GM23338 (cell line): ENCODE measurements around the gene SESN2. TPM values are rescaled to one million over a fixed set of nuclear protein-coding genes. Genes with fewer than 3 reads are reported as not detected.

Source experiments
- ATAC-seq: fragments of 200-7000 bp; cut with Tn5 transposase; 3 replicates; pipeline ENCODE4 v1.9.1; 2020
- DNase-seq: peaks from one replicate; pipeline ENCODE4 v3.0.0-alpha.2; 2015; ENCODE audit warnings: low spot score
- H2AFZ ChIP-seq: fragments of 200-600 bp; sonication (generic); 2 replicates; pipeline ENCODE4 v1.8.0; 2016; ENCODE audit warnings: antibody characterized with exemption, mild to moderate bottlenecking, moderate library complexity
- H3F3A ChIP-seq: fragments of 200-600 bp; sonication (generic); replicated peaks from 2 replicates; pipeline ENCODE4 v1.8.0; 2017; ENCODE audit warnings: antibody characterized with exemption, mixed run types, low read depth
- H3K27ac ChIP-seq: fragments of 200-600 bp; sonication (generic); 2 replicates; pipeline ENCODE4 v1.6.1; 2016; ENCODE audit warnings: low read depth
- H3K27me3 ChIP-seq: fragments of 200-600 bp; sonication (generic); 2 replicates; pipeline ENCODE4 v1.8.0; 2016; ENCODE audit warnings: mild to moderate bottlenecking, mixed run types, moderate library complexity; ENCODE audit not compliant: insufficient read depth
- H3K36me3 ChIP-seq: fragments of 200-600 bp; sonication (generic); 2 replicates; pipeline ENCODE4 v1.8.0; 2016; ENCODE audit warnings: mild to moderate bottlenecking; ENCODE audit not compliant: insufficient read depth
- H3K4me1 ChIP-seq: fragments of 200-600 bp; sonication (generic); 2 replicates; pipeline ENCODE4 v1.8.0; 2016; ENCODE audit warnings: mild to moderate bottlenecking, moderate library complexity; ENCODE audit not compliant: insufficient read depth
- H3K4me2 ChIP-seq: fragments of 200-600 bp; sonication (generic); 2 replicates; pipeline ENCODE4 v1.7.1; 2017; ENCODE audit warnings: mixed run types
- H3K4me3 ChIP-seq: fragments of 200-600 bp; sonication (generic); 2 replicates; pipeline ENCODE4 v1.6.1; 2016; ENCODE audit warnings: mixed run types
- H3K79me2 ChIP-seq: fragments of 200-600 bp; sonication (generic); replicated peaks from 2 replicates; pipeline ENCODE4 v1.8.0; 2017; ENCODE audit warnings: mild to moderate bottlenecking; ENCODE audit not compliant: insufficient read depth
- H3K9me2 ChIP-seq: fragments of 200-600 bp; sonication (generic); 2 replicates; pipeline ENCODE4 v1.8.0; 2017; ENCODE audit not compliant: insufficient read depth
- H4K20me1 ChIP-seq: fragments of 200-600 bp; sonication (generic); replicated peaks from 2 replicates; pipeline ENCODE4 v1.8.0; 2017; ENCODE audit warnings: mild to moderate bottlenecking; ENCODE audit not compliant: insufficient read depth
- H3K27ac Mint-ChIP-seq: 2 replicates; pipeline ENCODE4 v1.8.0; 2020; ENCODE audit warnings: inconsistent platforms, mild to moderate bottlenecking, moderate library complexity, mixed read lengths
- H3K27me3 Mint-ChIP-seq: 3 replicates; pipeline ENCODE4 v1.8.0; 2022; ENCODE audit warnings: low read depth, mild to moderate bottlenecking, moderate library complexity, mixed read lengths, inconsistent platforms; ENCODE audit not compliant: insufficient read depth, poor library complexity
- H3K36me3 Mint-ChIP-seq: 3 replicates; pipeline ENCODE4 v1.8.0; 2021; ENCODE audit warnings: low read depth, mild to moderate bottlenecking, inconsistent platforms, moderate library complexity, mixed read lengths
- H3K4me1 Mint-ChIP-seq: 3 replicates; pipeline ENCODE4 v1.8.0; 2020; ENCODE audit warnings: mild to moderate bottlenecking, inconsistent platforms, mixed read lengths
- H3K4me3 Mint-ChIP-seq: 3 replicates; pipeline ENCODE4 v1.8.0; 2021; ENCODE audit warnings: moderate library complexity, mild to moderate bottlenecking, inconsistent platforms, mixed read lengths
- H3K9me3 Mint-ChIP-seq: 3 replicates; pipeline ENCODE4 v1.8.0; 2020; ENCODE audit warnings: moderate library complexity, mild to moderate bottlenecking, inconsistent platforms, mixed read lengths
- CREB1 ChIP-seq: fragments of 250-450 bp; sonication (Bioruptor Pico); IDR thresholded peaks from 2 replicates; pipeline ENCODE4 v1.5.0; 2020; ENCODE audit warnings: low read depth, mild to moderate bottlenecking, moderate library complexity
- EZH2 ChIP-seq: fragments of 200-600 bp; sonication (generic); IDR thresholded peaks from one replicate; pipeline ENCODE4 v1.8.0; 2017; ENCODE audit warnings: antibody characterized with exemption, mild to moderate bottlenecking, low read depth; ENCODE audit not compliant: unreplicated experiment
- EZH2phosphoT487 ChIP-seq: fragments of 200-600 bp; sonication (generic); IDR thresholded peaks from one replicate; pipeline ENCODE4 v1.8.1; 2018; ENCODE audit warnings: antibody characterized with exemption; ENCODE audit not compliant: unreplicated experiment
- JUNB ChIP-seq: IDR thresholded peaks from one replicate; pipeline ENCODE4 v1.6.1; 2016; ENCODE audit warnings: antibody characterized with exemption; ENCODE audit not compliant: unreplicated experiment
- NANOG ChIP-seq: IDR thresholded peaks from 2 replicates; pipeline ENCODE4 v1.6.1; 2016; ENCODE audit warnings: antibody characterized with exemption, borderline replicate concordance
- STAT1 ChIP-seq: IDR thresholded peaks from one replicate; pipeline ENCODE4 v1.6.1; 2016; ENCODE audit warnings: antibody characterized with exemption; ENCODE audit not compliant: unreplicated experiment
- ZNF114 ChIP-seq: fragments of 250-450 bp; sonication (Bioruptor Pico); IDR thresholded peaks from 2 replicates; pipeline ENCODE4 v1.5.0; 2020; ENCODE audit warnings: mild to moderate bottlenecking, moderate library complexity
- ZNF331 ChIP-seq: fragments of 250-450 bp; sonication (Bioruptor Pico); IDR thresholded peaks from 2 replicates; pipeline ENCODE4 v1.5.0; 2020; ENCODE audit warnings: low read depth, mild to moderate bottlenecking, moderate library complexity
- polyA plus RNA-seq: library from polyadenylated mRNA; unstranded; fragments of >200 nt; fragmentation: Nextera tagmentation; extraction: Ambion mirVana; gene quantifications from 2 replicates; pipeline ENCODE4 v1.2.1, GENCODE V29; 2016
- total RNA-seq: library from RNA; depleted of rRNA; stranded (reverse); fragments of >200 nt; shearing (Covaris generic); gene quantifications from 2 replicates; pipeline ENCODE4 v1.2.3, GENCODE V29; 2014
- TF ChIP-seq, protein P1 (sequence below): IDR thresholded peaks from one replicate; pipeline ENCODE4 v1.6.1; 2018; ENCODE audit warnings: antibody characterized with exemption; ENCODE audit not compliant: unreplicated experiment
- TF ChIP-seq, protein P2 (sequence below): fragments of 250-450 bp; sonication (Bioruptor Pico); IDR thresholded peaks from 2 replicates; pipeline ENCODE4 v1.5.0; 2020; ENCODE audit warnings: mild to moderate bottlenecking, moderate library complexity

The SESN2 gene
- total and polyA plus RNA-seq, 2 experiments from 2014 or later, result 22.8 to 52.1 TPM

DNA sequence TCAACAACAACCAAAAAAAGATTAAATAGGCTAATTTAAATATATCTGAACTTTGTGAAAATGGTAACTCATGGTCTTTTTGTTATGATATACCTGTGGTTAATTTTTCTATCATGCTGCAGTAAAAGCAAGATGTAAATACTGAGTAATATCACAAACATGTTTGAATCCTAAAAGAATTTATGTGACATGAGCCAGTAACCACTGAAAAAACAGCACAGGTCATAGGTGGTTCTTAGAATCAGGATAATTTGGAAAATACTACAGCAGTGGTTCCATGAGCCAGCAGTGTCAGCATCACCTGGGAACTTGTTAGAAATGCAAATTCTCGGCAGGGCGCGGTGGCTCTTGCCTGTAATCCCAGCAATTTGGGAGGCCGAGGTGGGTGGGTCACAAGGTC lies 19.3 kb upstream of the SESN2 start (continued):
- TF ChIP-seq, protein P1, sequence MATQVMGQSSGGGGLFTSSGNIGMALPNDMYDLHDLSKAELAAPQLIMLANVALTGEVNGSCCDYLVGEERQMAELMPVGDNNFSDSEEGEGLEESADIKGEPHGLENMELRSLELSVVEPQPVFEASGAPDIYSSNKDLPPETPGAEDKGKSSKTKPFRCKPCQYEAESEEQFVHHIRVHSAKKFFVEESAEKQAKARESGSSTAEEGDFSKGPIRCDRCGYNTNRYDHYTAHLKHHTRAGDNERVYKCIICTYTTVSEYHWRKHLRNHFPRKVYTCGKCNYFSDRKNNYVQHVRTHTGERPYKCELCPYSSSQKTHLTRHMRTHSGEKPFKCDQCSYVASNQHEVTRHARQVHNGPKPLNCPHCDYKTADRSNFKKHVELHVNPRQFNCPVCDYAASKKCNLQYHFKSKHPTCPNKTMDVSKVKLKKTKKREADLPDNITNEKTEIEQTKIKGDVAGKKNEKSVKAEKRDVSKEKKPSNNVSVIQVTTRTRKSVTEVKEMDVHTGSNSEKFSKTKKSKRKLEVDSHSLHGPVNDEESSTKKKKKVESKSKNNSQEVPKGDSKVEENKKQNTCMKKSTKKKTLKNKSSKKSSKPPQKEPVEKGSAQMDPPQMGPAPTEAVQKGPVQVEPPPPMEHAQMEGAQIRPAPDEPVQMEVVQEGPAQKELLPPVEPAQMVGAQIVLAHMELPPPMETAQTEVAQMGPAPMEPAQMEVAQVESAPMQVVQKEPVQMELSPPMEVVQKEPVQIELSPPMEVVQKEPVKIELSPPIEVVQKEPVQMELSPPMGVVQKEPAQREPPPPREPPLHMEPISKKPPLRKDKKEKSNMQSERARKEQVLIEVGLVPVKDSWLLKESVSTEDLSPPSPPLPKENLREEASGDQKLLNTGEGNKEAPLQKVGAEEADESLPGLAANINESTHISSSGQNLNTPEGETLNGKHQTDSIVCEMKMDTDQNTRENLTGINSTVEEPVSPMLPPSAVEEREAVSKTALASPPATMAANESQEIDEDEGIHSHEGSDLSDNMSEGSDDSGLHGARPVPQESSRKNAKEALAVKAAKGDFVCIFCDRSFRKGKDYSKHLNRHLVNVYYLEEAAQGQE, result no peak
- no peak for TF ChIP-seq JUNB
- no peak for TF ChIP-seq ZNF114 (CRISPR knock-in tag)
- no peak for TF ChIP-seq CREB1
- TF ChIP-seq NANOG, result no peak
- TF ChIP-seq STAT1, result no peak

DNA sequence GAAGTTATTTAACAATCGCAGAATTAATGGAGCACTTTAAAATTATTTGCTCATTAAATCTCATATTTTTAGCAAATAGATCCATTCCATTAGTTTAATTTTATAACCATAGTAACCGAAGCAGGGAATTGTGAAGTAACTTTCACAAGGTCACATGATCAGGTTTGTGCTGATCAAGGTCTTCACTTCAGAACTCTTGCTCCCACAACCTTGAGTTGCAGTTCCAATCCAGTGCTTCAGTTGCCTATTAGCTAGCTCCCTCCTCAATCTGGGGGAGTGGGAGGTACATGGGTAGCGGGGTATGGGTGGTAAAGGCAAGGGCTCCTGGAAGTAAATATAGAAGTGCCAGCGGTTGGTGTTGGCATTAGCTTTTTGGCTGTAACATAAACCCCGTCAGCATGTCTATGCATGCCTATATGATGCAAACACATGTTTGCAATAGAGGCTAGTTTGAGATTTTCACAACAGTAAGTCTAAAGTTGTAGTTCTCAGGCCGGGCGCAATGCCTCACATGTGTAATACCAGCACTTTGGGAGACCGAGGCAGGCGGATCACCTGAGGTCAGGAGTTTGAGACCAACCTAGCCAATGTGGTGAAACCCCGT lies 17.6 kb upstream of the SESN2 start:
- DNase-seq (no peak), ATAC-seq (no peak)
- H3K4me3 ChIP-seq, result no peak overlapping the region
- no peaks in the 10 kb centered on the region for H3K27me3 Mint-ChIP-seq
- H3K36me3 ChIP-seq, result no peaks in the 10 kb centered on the region
- peaks cover 4% of the 10 kb centered on the region; the same call in 2 of the 3 replicates for H3K4me1 Mint-ChIP-seq
- no peak overlapping the region for H3K27ac Mint-ChIP-seq
- H3K9me3 Mint-ChIP-seq, result no peaks in the 10 kb centered on the region; the same call in 2 of the 3 replicates
- 0 out of 2 replicates have a peak, but pooled peaks cover 8% of the 10 kb centered on the region for H4K20me1 ChIP-seq
- no peak overlapping the region for H3K4me2 ChIP-seq
- H3F3A ChIP-seq, result no peaks in the 10 kb centered on the region; the same call in 1 of the 2 replicates
- no peak overlapping the region for H2AFZ ChIP-seq
- H3K27me3 ChIP-seq, result no peaks in the 10 kb centered on the region
- H3K27ac ChIP-seq, result peak overlapping the region; percentile 74; the same call in 1 of the 2 replicates
- peaks cover 11% of the 10 kb centered on the region; the same call in 2 of the 3 replicates for H3K36me3 Mint-ChIP-seq
- H3K4me1 ChIP-seq, result peaks cover 9% of the 10 kb centered on the region
- H3K9me2 ChIP-seq, result no peaks in the 10 kb centered on the region
- no peak overlapping the region for H3K4me3 Mint-ChIP-seq
- H3K79me2 ChIP-seq, result peaks cover 14% of the 10 kb centered on the region
- no peak for TF ChIP-seq EZH2phosphoT487
- TF ChIP-seq ZNF331, result no peak
- TF ChIP-seq EZH2, result no peak
- no peak for TF ChIP-seq STAT1
- no peak for TF ChIP-seq ZNF114 (CRISPR knock-in tag)
- TF ChIP-seq, protein P1, result no peak
- no peak for TF ChIP-seq JUNB
- no peak for TF ChIP-seq NANOG
- TF ChIP-seq, protein P2, sequence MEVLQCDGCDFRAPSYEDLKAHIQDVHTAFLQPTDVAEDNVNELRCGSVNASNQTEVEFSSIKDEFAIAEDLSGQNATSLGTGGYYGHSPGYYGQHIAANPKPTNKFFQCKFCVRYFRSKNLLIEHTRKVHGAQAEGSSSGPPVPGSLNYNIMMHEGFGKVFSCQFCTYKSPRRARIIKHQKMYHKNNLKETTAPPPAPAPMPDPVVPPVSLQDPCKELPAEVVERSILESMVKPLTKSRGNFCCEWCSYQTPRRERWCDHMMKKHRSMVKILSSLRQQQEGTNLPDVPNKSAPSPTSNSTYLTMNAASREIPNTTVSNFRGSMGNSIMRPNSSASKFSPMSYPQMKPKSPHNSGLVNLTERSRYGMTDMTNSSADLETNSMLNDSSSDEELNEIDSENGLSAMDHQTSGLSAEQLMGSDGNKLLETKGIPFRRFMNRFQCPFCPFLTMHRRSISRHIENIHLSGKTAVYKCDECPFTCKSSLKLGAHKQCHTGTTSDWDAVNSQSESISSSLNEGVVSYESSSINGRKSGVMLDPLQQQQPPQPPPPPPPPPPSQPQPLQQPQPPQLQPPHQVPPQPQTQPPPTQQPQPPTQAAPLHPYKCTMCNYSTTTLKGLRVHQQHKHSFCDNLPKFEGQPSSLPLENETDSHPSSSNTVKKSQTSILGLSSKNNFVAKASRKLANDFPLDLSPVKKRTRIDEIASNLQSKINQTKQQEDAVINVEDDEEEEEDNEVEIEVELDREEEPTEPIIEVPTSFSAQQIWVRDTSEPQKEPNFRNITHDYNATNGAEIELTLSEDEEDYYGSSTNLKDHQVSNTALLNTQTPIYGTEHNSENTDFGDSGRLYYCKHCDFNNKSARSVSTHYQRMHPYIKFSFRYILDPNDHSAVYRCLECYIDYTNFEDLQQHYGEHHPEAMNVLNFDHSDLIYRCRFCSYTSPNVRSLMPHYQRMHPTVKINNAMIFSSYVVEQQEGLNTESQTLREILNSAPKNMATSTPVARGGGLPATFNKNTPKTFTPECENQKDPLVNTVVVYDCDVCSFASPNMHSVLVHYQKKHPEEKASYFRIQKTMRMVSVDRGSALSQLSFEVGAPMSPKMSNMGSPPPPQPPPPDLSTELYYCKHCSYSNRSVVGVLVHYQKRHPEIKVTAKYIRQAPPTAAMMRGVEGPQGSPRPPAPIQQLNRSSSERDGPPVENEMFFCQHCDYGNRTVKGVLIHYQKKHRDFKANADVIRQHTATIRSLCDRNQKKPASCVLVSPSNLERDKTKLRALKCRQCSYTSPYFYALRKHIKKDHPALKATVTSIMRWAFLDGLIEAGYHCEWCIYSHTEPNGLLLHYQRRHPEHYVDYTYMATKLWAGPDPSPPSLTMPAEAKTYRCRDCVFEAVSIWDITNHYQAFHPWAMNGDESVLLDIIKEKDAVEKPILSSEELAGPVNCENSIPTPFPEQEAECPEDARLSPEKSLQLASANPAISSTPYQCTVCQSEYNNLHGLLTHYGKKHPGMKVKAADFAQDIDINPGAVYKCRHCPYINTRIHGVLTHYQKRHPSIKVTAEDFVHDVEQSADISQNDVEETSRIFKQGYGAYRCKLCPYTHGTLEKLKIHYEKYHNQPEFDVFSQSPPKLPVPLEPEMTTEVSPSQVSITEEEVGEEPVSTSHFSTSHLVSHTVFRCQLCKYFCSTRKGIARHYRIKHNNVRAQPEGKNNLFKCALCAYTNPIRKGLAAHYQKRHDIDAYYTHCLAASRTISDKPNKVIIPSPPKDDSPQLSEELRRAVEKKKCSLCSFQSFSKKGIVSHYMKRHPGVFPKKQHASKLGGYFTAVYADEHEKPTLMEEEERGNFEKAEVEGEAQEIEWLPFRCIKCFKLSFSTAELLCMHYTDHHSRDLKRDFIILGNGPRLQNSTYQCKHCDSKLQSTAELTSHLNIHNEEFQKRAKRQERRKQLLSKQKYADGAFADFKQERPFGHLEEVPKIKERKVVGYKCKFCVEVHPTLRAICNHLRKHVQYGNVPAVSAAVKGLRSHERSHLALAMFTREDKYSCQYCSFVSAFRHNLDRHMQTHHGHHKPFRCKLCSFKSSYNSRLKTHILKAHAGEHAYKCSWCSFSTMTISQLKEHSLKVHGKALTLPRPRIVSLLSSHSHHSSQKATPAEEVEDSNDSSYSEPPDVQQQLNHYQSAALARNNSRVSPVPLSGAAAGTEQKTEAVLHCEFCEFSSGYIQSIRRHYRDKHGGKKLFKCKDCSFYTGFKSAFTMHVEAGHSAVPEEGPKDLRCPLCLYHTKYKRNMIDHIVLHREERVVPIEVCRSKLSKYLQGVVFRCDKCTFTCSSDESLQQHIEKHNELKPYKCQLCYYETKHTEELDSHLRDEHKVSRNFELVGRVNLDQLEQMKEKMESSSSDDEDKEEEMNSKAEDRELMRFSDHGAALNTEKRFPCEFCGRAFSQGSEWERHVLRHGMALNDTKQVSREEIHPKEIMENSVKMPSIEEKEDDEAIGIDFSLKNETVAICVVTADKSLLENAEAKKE (CRISPR knock-in tag), result no peak
